Keratinocyte (primary cell): Measurements from ENCODE around the gene PADI6. TPM values are rescaled to one million over a fixed set of nuclear protein-coding genes. Genes with fewer than 3 reads are reported as not detected.

ENCODE experiments used
- DNase-seq: peaks from one replicate; pipeline ENCODE4 v3.0.0-alpha.2; 2011; ENCODE audit warnings: low read depth, missing footprints, low spot score
- FAIRE-seq: peaks from 2 replicates; lab custom pipeline; 2011; peaks lifted over from hg19 to GRCh38; lab: Jason Lieb, UNC
- H2AFZ ChIP-seq: 2 replicates; pipeline ENCODE4 v1.6.0; 2012; ENCODE audit warnings: low read length, control low read depth, inconsistent platforms; ENCODE audit not compliant: control insufficient read depth
- H3K27ac ChIP-seq: 2 replicates; pipeline ENCODE4 v1.5.1; 2011; ENCODE audit warnings: low read length; ENCODE audit not compliant: control insufficient read depth, insufficient read depth
- H3K27me3 ChIP-seq: 3 replicates; pipeline ENCODE4 v1.6.0; 2011; ENCODE audit warnings: low read length; ENCODE audit not compliant: control insufficient read depth, insufficient read depth; ENCODE audit errors: extremely low read depth
- H3K36me3 ChIP-seq, 2 experiments: 2 replicates in 1 of 2; 3 replicates in 1 of 2; pipeline ENCODE4 v1.5.1; 2011; ENCODE audit warnings: low read length in 2 of 2, mild to moderate bottlenecking in 1 of 2; ENCODE audit not compliant: control insufficient read depth in 2 of 2, insufficient read depth in 2 of 2; ENCODE audit errors: extremely low read depth in 1 of 2
- H3K4me1 ChIP-seq: 3 replicates; pipeline ENCODE4 v1.5.1; 2011; ENCODE audit warnings: low read length; ENCODE audit not compliant: control insufficient read depth, insufficient read depth; ENCODE audit errors: extremely low read depth
- H3K4me2 ChIP-seq: 3 replicates; pipeline ENCODE4 v1.6.0; 2011; ENCODE audit warnings: low read depth, low read length; ENCODE audit not compliant: control insufficient read depth, insufficient read depth; ENCODE audit errors: extremely low read depth
- H3K4me3 ChIP-seq, 3 experiments: fragments of 200-600 bp in 1 of 3; sonication (generic) in 1 of 3; 2 replicates in 2 of 3; 3 replicates in 1 of 3; pipeline ENCODE4 v1.5.1; 2011 to 2016; ENCODE audit warnings: low read length in 3 of 3, mild to moderate bottlenecking in 3 of 3, control low read depth in 2 of 3, inconsistent platforms in 1 of 3, low read depth in 1 of 3, mixed read lengths in 1 of 3, mixed run types in 1 of 3, moderate library complexity in 1 of 3; ENCODE audit not compliant: control insufficient read depth in 2 of 3, insufficient read depth in 2 of 3; ENCODE audit errors: extremely low read depth in 1 of 3
- H3K79me2 ChIP-seq: 2 replicates; pipeline ENCODE4 v1.6.0; 2012; ENCODE audit warnings: low read length; ENCODE audit not compliant: control insufficient read depth, insufficient read depth
- H3K9ac ChIP-seq: 3 replicates; pipeline ENCODE4 v1.6.0; 2011; ENCODE audit warnings: low read length; ENCODE audit not compliant: control insufficient read depth, insufficient read depth; ENCODE audit errors: extremely low read depth
- H3K9me1 ChIP-seq: 3 replicates; pipeline ENCODE4 v1.6.0; 2011; ENCODE audit warnings: low read length; ENCODE audit not compliant: control insufficient read depth, insufficient read depth; ENCODE audit errors: extremely low read depth
- H3K9me3 ChIP-seq: 2 replicates; pipeline ENCODE4 v1.5.1; 2012; ENCODE audit warnings: low read depth, low read length; ENCODE audit not compliant: control insufficient read depth
- H4K20me1 ChIP-seq: 3 replicates; pipeline ENCODE4 v1.6.0; 2011; ENCODE audit warnings: low read length; ENCODE audit not compliant: control insufficient read depth, insufficient read depth; ENCODE audit errors: extremely low read depth
- CTCF ChIP-seq, 3 experiments: IDR thresholded peaks in 1 of 3; conservative IDR thresholded peaks in 1 of 3; optimal IDR thresholded peaks in 1 of 3; 2 replicates in 2 of 3; 3 replicates in 1 of 3; pipeline versions ENCODE3 to v1.5.1; 2011; ENCODE audit warnings: low read length in 3 of 3, mild to moderate bottlenecking in 3 of 3, moderate library complexity in 2 of 3, control low read depth in 1 of 3, inconsistent platforms in 1 of 3; ENCODE audit not compliant: insufficient read depth in 2 of 3; ENCODE audit errors: extremely low read depth in 1 of 3
- EZH2 ChIP-seq: IDR thresholded peaks from one replicate; pipeline ENCODE4 v1.6.1; 2012; ENCODE audit warnings: inconsistent platforms, mild to moderate bottlenecking, low read length, moderate library complexity
- dilution Hi-C: fragments of 300-500 bp; cut with MboI; formaldehyde crosslinking; loops from one replicate; pipeline ENCODE4 v1.7.0; 2020; ENCODE audit warnings: low sequenced_read_pairs; ENCODE audit not compliant: extremely low pct_ligation_motif_present
- polyA plus RNA-seq, 5 experiments: library from polyadenylated mRNA; depleted of rRNA in 3 of 5; stranded (reverse) in 3 of 5; stranded (forward) in 1 of 5; unstranded in 1 of 5; fragments of >200 nt; gene quantifications; 1 replicate in 1 of 5; 2 replicates in 3 of 5; 3 replicates in 1 of 5; pipeline versions ENCODE4 v1.2.1 to v1.2.3, GENCODE V29; 2011 to 2012; ENCODE audit warnings: missing spikeins in 2 of 5, low read depth in 1 of 5, low replicate concordance in 1 of 5

PADI6 gene
- polyA plus RNA-seq, 1 donor (not counting 4 experiments of a cell fraction or from before 2014, with no cell fraction given), result not detected

- H4K20me1 ChIP-seq, result no peaks in the 10 kb centered on the region
- DNase-seq (no peak), FAIRE-seq (no peak)
- no peak overlapping the region for H2AFZ ChIP-seq
- H3K4me1 ChIP-seq, result no peaks in the 10 kb centered on the region
- no peak overlapping the region for H3K4me3 ChIP-seq
- H3K9me1 ChIP-seq, result no peaks in the 10 kb centered on the region
- dilution Hi-C loops, result no loop called here
- TF ChIP-seq EZH2 (no peak), CTCF (optimal IDR thresholded peaks at IDR 0.05 in 1 of 3, IDR thresholded peaks at IDR 0.05 in 1 of 3, conservative IDR thresholded peaks at IDR 0.05 in 1 of 3; ENCODE audit: extremely low read depth in 1 of 3, insufficient read depth in 2 of 3, low read length in 3 of 3) (no peak)
- H3K27me3 ChIP-seq, result no peaks in the 10 kb centered on the region
- no peak overlapping the region for H3K27ac ChIP-seq
- H3K9ac ChIP-seq, result no peak overlapping the region
- no peaks in the 10 kb centered on the region for H3K36me3 ChIP-seq
- H3K79me2 ChIP-seq, result no peaks in the 10 kb centered on the region
- no peak overlapping the region for H3K4me2 ChIP-seq
- no peaks in the 10 kb centered on the region for H3K9me3 ChIP-seq
Observed at GRCh38 chr1:17329610-17330009, 42.4 kb upstream of the PADI6 start.

- dilution Hi-C loops, result no loop called here
- H3K4me2 ChIP-seq, result no peak overlapping the region
Observed at GRCh38 chr1:17330856-17331255, 41.1 kb upstream of the PADI6 start.

More at GRCh38 chr1:17330856-17331255, 41.1 kb upstream of the PADI6 start:
- Histone ChIP-seq H3K4me1 (no peaks in the 10 kb centered on the region), H3K36me3 (no peaks in the 10 kb centered on the region), H4K20me1 (no peaks in the 10 kb centered on the region), H3K4me3 (no peak overlapping the region), H3K9me1 (no peaks in the 10 kb centered on the region), H3K9me3 (no peaks in the 10 kb centered on the region), H3K27ac (no peak overlapping the region), H3K79me2 (no peaks in the 10 kb centered on the region), H2AFZ (no peak overlapping the region), H3K27me3 (no peaks in the 10 kb centered on the region), H3K9ac (no peak overlapping the region)
- DNase-seq (no peak), FAIRE-seq (no peak)
- TF ChIP-seq CTCF (optimal IDR thresholded peaks at IDR 0.05 in 1 of 3, IDR thresholded peaks at IDR 0.05 in 1 of 3, conservative IDR thresholded peaks at IDR 0.05 in 1 of 3; ENCODE audit: extremely low read depth in 1 of 3, insufficient read depth in 2 of 3, low read length in 3 of 3), result no peak
- TF ChIP-seq EZH2, result no peak
